ENCODE results near the gene CARD9.
A peak's percentile ranks its signal among the peaks of the same experiment; 100 is the strongest.
"Not testable (repeated sequence)": the region's sequence is repeated elsewhere in the genome, so short reads cannot be mapped to it uniquely, and the experiment has no call there.

Gene CARD9

DNA sequence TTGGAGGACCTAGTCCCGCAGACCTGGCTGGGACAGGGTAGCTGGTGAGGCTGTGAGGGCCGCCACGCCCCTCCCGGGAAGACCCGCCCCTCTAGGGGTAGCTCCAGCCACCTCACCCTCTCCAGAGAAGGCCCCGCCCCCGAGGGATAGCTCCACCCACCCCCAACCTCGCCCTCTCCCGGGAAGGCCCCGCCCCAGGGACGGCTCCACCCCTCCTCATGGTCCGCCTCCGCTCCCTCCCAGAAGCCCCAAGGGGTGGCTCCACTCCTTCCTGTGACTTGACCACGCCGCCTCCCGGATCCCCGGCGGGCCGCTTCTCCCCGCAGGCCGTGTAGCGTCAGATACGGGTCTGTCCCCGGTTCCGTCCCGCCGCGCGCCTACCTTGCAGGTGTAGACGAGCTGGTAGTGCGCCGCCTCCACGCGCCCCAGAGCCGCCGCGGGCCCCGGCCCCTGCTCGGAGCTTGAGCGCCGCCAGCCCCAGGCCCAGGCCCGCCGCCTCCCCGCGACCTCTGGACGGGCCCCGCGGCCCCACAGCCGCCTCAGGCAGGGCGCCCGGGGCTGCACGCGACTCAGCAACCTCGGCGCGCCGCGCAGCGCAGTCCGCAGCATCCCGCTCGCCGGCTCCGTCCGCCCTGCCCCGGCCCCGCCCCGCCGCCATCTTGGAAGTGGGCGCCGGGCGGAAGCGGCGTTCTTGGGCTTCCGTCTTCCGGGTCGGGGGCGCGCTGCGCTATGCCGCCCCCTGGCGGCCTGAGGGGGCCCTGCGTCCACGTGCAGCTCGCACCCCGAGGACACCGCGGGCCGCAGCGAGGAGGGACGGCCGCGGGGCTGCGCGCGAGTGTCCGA lies 10.1 kb downstream of the CARD9 start, which contains the start of gene DNLZ:
Gene DNLZ (minus strand): TSS at position 639 of the 843 bp plus-strand sequence. CDS start 30 bp downstream, at position 609.
- DNase-seq: peak; percentile 95

- DNase-seq: no peak
These were observed 11.1 kb downstream of the CARD9 start for GRCh38 chr9:136362450-136362784.

DNA sequence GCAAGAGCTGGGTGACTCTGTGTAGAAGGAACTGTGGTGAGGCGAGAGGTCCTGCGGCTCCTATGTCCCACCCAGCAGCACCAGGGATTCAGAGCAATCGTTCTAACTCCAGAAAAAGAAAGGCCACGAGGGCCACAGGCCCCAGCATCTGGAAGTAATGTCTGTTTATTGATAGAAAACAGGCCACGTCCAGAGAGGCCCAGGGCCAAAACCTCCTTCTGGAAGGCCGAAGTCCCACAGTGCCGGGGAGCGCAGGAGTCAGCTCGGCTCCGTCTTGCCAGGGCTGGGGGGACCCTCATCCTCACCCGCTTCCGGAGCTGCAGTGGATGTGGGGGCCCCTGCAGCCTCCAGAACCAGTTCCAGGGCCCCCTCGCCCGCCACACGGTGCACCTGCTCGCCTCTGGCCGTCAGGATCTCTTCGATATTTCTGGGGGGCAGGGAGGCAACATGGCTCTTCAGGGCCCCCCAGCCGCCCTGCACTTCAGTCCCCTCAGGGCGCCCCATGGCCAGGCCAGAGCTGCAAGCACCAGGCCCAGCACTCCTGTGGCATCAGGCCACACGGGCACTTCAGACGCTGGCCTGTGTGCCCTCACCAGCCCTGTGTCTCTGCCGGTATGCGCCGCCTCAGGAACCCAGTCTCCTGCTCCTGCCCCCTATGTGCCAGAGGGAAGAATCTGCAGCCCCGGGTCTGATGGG lies 11.6 kb downstream of the CARD9 start:
- DNase-seq: no peak

GRCh38 chr9:136361047-136361753 lies 12.3 kb downstream of the CARD9 start:
- DNase-seq: no peak

- DNase-seq: no peak
These were observed 13.4 kb downstream of the CARD9 start for GRCh38 chr9:136359774-136360718.

DNA sequence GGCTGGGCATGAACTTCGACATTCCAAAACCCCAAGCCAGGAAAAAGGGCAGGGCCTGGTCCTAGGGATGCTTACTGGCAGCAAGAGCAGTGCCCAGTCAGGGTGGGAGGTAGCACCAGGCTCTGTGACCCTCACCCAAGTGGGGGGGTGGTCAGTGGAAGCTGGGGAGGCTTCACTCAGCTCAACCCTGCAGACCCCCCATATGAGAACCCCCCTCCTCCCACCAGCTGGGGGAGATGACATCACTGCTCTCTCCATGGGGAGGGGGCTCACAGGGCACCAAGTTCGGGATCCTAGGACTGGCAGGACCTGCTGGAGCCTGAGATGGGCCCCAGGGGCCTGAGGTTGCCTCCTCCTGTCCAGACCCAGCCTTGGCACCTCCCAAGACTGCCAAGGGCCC lies 14.6 kb downstream of the CARD9 start:
- DNase-seq: no peak

DNA sequence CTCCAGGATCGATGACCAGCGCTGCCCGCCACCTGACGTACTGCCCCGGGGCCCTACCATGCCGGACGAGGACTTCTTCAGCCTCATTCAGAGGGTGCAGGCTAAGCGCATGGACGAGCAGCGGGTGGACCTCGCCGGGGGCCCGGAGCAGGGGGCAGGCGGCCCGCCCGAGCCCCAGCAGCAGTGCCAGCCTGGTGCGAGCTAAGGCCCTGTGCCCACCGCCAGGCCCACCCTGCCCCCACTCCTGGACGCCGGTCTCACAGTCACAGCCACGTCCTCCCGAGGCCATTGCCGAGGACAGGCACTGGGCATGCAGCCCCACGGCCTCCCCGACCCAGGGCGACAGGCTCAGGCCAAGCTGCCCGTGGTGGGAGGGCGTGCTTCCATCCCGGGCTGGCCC lies 15.5 kb downstream of the CARD9 start:
- no peak for DNase-seq

GRCh38 chr9:136357202-136357725 lies 16.2 kb downstream of the CARD9 start:
- no peak for DNase-seq

DNA sequence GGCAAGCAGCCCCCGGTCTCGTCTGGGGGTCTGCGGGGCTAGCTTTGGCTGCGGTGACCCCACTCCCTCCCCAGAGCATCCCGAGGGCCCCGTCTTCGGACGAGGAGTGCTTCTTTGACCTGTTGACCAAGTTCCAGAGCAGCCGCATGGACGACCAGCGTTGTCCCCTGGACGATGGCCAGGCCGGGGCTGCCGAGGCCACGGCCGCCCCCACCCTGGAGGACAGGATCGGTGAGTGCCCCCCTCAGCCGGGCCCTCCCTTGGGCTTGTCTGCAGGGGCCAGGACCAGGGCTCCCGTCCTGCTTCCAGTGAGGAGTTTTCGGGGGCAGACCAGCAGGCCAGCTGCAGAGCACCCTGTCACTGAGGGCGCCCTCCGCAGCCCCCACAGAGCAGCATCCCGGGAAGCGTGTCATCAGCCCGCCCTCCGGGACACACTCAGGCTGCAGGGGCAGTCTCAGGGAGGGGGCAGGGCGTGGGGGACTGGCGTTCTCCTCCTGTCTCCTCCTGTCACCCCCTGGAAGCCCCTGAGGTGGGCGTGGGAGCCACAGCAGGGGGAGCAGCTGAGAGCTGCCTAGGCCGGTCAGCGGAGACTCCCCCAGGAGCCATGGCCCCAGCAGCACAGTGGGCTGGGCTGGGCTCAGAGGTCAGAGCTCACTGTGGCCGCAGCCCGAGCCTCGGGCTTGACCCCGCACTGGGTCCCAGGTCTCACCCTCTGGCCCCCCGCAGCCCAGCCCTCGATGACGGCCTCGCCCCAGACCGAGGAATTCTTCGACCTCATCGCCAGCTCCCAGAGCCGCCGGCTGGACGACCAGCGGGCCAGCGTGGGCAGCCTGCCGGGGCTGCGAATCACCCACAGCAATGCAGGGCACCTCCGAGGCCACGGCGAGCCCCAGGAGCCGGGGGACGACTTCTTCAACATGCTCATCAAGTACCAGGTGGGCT lies 17.6 kb downstream of the CARD9 start:
- no peak for DNase-seq

GRCh38 chr9:136354592-136355085 lies 18.8 kb downstream of the CARD9 start:
- no peak for DNase-seq

DNA sequence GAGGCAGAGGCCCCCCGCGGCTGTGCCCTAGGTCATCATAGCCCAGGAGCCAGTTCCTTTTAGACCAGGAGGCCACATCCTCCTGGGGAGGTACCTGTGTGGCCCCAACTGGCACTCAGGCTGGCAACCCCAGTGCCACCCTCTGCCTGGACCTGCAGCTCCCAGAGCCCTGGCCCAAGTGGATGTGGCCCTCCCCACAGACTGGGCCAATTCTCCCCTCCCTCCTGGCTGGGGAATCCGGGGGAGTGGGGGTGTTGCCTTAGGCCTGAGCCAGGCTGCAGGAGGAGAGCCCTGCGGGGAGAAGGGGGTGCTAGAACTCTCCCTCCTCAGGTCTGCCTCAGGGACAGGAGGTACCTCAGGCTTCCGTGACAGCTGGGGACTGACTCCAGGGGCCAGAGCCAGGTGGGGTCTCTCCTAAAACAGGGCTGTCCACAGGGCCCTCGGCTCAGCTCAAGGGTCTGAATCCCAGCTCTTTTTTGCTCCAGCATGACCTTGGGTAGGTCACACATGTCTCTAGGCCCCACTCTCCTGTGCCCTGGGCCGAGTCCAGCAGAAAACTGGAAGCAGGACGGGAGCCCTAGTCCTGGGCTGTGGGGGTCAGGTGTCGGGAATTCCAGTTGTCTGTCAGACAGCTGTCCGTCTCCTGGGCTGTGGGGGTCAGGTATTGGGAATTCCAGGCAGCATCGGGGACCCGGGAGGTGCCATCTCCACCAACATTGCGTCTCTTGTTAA lies 19.5 kb downstream of the CARD9 start:
- DNase-seq: no peak

- DNase-seq: no peak
These were observed 20.4 kb downstream of the CARD9 start for GRCh38 chr9:136353088-136353487.

DNA sequence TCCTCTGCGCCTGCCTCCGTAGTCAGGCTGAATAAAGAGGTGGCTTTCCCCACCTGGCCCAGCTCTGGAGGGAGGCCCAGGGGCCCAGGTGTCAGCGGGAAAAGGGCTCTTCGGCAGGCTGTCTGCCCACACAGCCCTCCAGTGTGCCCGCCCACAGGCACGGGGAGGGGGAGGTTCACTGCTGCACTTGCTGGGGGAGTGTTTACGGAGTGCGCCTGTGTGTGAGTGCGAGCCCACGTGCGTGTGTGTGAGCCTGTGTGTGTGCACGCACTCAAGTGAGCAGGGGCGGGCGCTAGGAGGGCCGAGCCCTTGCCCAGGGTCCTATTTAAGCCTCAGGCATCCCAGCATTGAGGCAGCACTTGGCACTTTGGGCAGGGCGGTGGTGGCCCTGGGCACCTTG lies 20.8 kb downstream of the CARD9 start:
- peak; percentile 26 for DNase-seq

DNA sequence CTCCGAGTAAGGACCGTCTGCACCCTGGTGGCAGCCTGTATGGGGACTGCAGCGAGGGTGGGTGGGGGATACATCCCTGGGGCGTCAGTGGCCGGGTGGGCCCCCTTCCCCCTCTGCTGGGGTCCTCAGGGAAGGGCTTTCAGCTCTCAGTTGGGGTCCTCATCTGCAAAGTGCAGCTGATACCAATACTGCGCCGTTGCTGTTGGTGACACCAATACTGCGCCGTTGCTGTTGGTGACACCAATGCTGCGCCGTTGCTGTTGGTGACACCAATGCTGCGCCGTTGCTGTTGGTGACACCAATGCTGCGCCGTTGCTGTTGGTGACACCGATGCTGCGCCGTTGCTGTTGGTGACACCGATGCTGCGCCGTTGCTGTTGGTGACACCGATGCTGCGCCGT lies 21.6 kb downstream of the CARD9 start:
- DNase-seq: not testable (repeated sequence)

DNA sequence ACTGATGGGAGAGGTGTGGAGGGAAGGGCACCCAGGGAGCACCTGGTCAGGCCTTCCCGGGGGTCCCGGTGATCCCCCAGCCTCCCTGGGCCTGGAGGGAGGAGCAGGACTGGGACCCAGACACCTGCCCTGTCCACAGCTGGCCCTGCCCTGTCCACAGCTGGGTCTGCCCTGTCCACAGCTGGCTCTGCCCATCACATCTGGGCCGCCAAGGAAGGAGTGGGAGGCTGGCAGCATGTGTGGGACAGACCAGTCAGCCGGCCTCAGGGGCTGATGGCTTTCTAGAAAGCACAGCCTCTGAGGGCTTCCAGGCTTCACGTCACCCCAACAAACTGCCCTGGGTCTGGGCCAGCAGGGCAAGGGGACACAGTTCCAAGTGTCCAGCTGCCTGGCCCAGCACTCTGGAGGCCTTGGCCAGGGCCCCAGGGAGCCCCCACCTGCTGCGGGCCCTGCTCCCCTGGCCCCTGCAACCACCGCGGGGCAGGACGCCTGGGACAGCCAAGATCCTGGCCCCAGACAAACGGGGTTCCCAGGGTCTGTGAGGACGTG lies 22.1 kb downstream of the CARD9 start:
- DNase-seq: no peak

- no peak for DNase-seq
These were observed 23.9 kb downstream of the CARD9 start for GRCh38 chr9:136349546-136349945.

GRCh38 chr9:136348691-136349090 lies 24.8 kb downstream of the CARD9 start:
- DNase-seq: no peak

- no peak for DNase-seq
These were observed 25.8 kb downstream of the CARD9 start for GRCh38 chr9:136347472-136348256.

DNA sequence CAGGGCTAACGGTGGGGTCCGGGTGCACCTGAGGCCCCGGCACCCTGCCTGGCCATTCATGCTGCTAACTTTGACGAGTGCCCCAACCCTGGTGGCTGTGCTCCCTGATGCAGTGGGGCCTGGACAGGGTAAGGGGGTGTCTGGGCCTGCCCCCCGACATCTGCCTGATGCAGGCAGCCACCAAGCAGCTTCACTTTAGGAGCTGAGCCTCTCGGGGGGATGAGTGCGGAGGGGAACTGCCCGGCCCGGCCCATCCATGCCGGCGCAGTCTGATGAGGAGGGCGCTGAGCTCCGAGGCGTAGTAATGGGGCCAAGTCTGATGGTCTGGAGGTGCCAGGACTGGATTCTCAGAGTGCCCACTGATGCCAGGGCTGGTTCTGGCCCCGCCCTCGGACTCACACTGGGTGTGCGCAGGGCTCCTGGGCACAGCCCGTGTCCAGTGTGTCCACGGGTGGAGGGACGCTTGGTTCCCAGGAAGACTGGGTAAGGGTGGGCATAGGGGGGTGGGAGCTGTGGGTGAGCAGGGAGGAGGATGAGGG lies 26.5 kb downstream of the CARD9 start:
- DNase-seq: no peak

Measured in activated T-cell treated with anti-CD3 and anti-CD28 coated beads for 4 hours (primary cell).